ENCODE data around the gene NGFR.

Gene NGFR

GRCh38 chr17:49505854-49506253 lies 10.8 kb downstream of the NGFR start (continued):
- TF ChIP-seq ZNF654 (tag by site-specific recombination; IDR thresholded peaks at IDR 0.05; ENCODE audit: low read depth) (no peak), EGR2 (tag by site-specific recombination; IDR thresholded peaks at IDR 0.05; ENCODE audit: low read depth) (no peak)

GRCh38 chr17:49506282-49506681 lies 11.2 kb downstream of the NGFR start:
- ChIA-PET CTCF (interaction anchor here (1.2 to 3.9 kb wide), 4 partner anchors 10 to 72 kb away, joined by 3 to 42 read pairs (median 14); partner anchors contain the start of gene NGFR), POLR2A (interaction anchor here (3.9 kb wide), 1 partner anchor 9 kb away, joined by 32 read pairs; the partner anchor contains the start of gene NGFR)
- Histone ChIP-seq H3K9me3 (ENCODE audit: control insufficient read depth, insufficient read depth, low read depth, low read length) (no peaks in the 10 kb centered on the region), H3K4me1 (ENCODE audit: control insufficient read depth, insufficient read depth, low read length) (peaks cover 10% of the 10 kb centered on the region), H3K4me3 (ENCODE audit: low read depth, low read length) (no peak overlapping the region), H3K36me3 (ENCODE audit: control insufficient read depth in 2 of 2, insufficient read depth in 1 of 2, low read length in 2 of 2) (no peaks in the 10 kb centered on the region), H3K27ac (ENCODE audit: extremely low read depth, low read depth, low read length) (no peak overlapping the region)
- no peak for TF ChIP-seq ZNF585B (tag by site-specific recombination; IDR thresholded peaks at IDR 0.05)
- no peak for TF ChIP-seq ZNF157 (tag by site-specific recombination; IDR thresholded peaks at IDR 0.05)
- TF ChIP-seq, protein P1, sequence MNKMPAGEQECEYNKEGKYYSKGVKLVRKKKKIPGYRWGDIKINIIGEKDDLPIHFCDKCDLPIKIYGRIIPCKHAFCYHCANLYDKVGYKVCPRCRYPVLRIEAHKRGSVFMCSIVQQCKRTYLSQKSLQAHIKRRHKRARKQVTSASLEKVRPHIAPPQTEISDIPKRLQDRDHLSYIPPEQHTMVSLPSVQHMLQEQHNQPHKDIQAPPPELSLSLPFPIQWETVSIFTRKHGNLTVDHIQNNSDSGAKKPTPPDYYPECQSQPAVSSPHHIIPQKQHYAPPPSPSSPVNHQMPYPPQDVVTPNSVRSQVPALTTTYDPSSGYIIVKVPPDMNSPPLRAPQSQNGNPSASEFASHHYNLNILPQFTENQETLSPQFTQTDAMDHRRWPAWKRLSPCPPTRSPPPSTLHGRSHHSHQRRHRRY (tag by site-specific recombination; IDR thresholded peaks at IDR 0.05) = no peak
- TF ChIP-seq, protein P2, sequence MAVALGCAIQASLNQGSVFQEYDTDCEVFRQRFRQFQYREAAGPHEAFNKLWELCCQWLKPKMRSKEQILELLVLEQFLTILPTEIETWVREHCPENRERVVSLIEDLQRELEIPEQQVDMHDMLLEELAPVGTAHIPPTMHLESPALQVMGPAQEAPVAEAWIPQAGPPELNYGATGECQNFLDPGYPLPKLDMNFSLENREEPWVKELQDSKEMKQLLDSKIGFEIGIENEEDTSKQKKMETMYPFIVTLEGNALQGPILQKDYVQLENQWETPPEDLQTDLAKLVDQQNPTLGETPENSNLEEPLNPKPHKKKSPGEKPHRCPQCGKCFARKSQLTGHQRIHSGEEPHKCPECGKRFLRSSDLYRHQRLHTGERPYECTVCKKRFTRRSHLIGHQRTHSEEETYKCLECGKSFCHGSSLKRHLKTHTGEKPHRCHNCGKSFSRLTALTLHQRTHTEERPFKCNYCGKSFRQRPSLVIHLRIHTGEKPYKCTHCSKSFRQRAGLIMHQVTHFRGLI (tag by site-specific recombination; IDR thresholded peaks at IDR 0.05) = no peak
- TF ChIP-seq ZNF549 (tag by site-specific recombination; IDR thresholded peaks at IDR 0.05) = no peak
- no peak for TF ChIP-seq ZNF391 (tag by site-specific recombination; IDR thresholded peaks at IDR 0.05; ENCODE audit: borderline replicate concordance, low read depth)
- TF ChIP-seq ZNF473 (tag by site-specific recombination; IDR thresholded peaks at IDR 0.05) = no peak
- TF ChIP-seq, protein P3, sequence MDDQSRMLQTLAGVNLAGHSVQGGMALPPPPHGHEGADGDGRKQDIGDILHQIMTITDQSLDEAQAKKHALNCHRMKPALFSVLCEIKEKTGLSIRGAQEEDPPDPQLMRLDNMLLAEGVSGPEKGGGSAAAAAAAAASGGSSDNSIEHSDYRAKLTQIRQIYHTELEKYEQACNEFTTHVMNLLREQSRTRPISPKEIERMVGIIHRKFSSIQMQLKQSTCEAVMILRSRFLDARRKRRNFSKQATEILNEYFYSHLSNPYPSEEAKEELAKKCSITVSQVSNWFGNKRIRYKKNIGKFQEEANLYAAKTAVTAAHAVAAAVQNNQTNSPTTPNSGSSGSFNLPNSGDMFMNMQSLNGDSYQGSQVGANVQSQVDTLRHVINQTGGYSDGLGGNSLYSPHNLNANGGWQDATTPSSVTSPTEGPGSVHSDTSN (CRISPR knock-in tag; IDR thresholded peaks at IDR 0.05) = no peak
- TF ChIP-seq ZNF777 (tag by site-specific recombination; IDR thresholded peaks at IDR 0.05; ENCODE audit: borderline replicate concordance) = no peak

- H3K4me3 ChIP-seq (ENCODE audit: low read depth, low read length) = peak overlapping the region; percentile 4; the same call in 1 of the 2 replicates
- H3K4me1 ChIP-seq (ENCODE audit: control insufficient read depth, insufficient read depth, low read length) = peaks cover 10% of the 10 kb centered on the region
- H3K27ac ChIP-seq (ENCODE audit: extremely low read depth, low read depth, low read length) = no peak overlapping the region
- no peaks in the 10 kb centered on the region for H3K9me3 ChIP-seq (ENCODE audit: control insufficient read depth, insufficient read depth, low read depth, low read length)
- ChIA-PET POLR2A (interaction anchor here (0.9 to 3.9 kb wide), 3 partner anchors 11 to 93 kb away, joined by 3 to 32 read pairs (median 3); partner anchors contain the start of genes NGFR and PHB1), CTCF (interaction anchor here (0.6 to 4.7 kb wide), 11 partner anchors 9 to 1883 kb away, joined by 3 to 59 read pairs (median 5); partner anchors contain the start of gene NGFR)
- H3K36me3 ChIP-seq (ENCODE audit: control insufficient read depth in 2 of 2, insufficient read depth in 1 of 2, low read length in 2 of 2) = no peaks in the 10 kb centered on the region
- TF ChIP-seq REST (tag by site-specific recombination; IDR thresholded peaks at IDR 0.05) = no peak
- no peak for TF ChIP-seq ZNF664 (tag by site-specific recombination; IDR thresholded peaks at IDR 0.05)
- TF ChIP-seq YY1 (tag by site-specific recombination; IDR thresholded peaks at IDR 0.05) = no peak
- TF ChIP-seq ZNF610 (tag by site-specific recombination; IDR thresholded peaks at IDR 0.05; ENCODE audit: borderline replicate concordance) = no peak
- no peak for TF ChIP-seq ZNF514 (tag by site-specific recombination; IDR thresholded peaks at IDR 0.05)
- peak; percentile 31; the same call in 1 of the 2 replicates for TF ChIP-seq ZFP69B (tag by site-specific recombination; IDR thresholded peaks at IDR 0.05)
- no peak for TF ChIP-seq ZNF175 (tag by site-specific recombination; IDR thresholded peaks at IDR 0.05)
- TF ChIP-seq, protein P4, sequence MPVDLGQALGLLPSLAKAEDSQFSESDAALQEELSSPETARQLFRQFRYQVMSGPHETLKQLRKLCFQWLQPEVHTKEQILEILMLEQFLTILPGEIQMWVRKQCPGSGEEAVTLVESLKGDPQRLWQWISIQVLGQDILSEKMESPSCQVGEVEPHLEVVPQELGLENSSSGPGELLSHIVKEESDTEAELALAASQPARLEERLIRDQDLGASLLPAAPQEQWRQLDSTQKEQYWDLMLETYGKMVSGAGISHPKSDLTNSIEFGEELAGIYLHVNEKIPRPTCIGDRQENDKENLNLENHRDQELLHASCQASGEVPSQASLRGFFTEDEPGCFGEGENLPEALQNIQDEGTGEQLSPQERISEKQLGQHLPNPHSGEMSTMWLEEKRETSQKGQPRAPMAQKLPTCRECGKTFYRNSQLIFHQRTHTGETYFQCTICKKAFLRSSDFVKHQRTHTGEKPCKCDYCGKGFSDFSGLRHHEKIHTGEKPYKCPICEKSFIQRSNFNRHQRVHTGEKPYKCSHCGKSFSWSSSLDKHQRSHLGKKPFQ (tag by site-specific recombination; IDR thresholded peaks at IDR 0.05) = no peak
- no peak for TF ChIP-seq OVOL3 (tag by site-specific recombination; IDR thresholded peaks at IDR 0.05)
- TF ChIP-seq ZNF660 (tag by site-specific recombination; IDR thresholded peaks at IDR 0.05) = no peak
- no peak for TF ChIP-seq RBAK (tag by site-specific recombination; IDR thresholded peaks at IDR 0.05)
- no peak for TF ChIP-seq HOXD13 (CRISPR knock-in tag; IDR thresholded peaks at IDR 0.05; ENCODE audit: borderline replicate concordance)
- no peak for TF ChIP-seq ZNF433 (tag by site-specific recombination; IDR thresholded peaks at IDR 0.05; ENCODE audit: low read depth)
Measured at GRCh38 chr17:49508061-49508865, 13.2 kb downstream of the NGFR start.

All from HEK293 (cell line).